Heart left ventricle (tissue), 16 donors: ENCODE measurements around the gene ACE2. TPM values are rescaled to one million over a fixed set of nuclear protein-coding genes. Genes with fewer than 3 reads are reported as not detected.

Source experiments
- ATAC-seq, 4 donors: fragments of 200-7000 bp; cut with Tn5 transposase; one replicate each; pipeline ENCODE4 v1.9.1; 2020 to 2022; ENCODE audit warnings: moderate library complexity in 4 of 4, mild to moderate bottlenecking in 3 of 4, moderate number of reproducible peaks in 1 of 4
- DNase-seq, 5 donors: peaks; one replicate each; pipeline ENCODE4 v3.0.0-alpha.2; 2020
- H3K27ac ChIP-seq, 12 donors: fragments of 200-600 bp; sonication (generic) in 4 of 12; one replicate each; pipeline versions ENCODE4 v1.5.0 to v1.8.0; 2016 to 2022; ENCODE audit warnings: mild to moderate bottlenecking in 2 of 12
- H3K27me3 ChIP-seq, 9 donors: fragments of 200-600 bp; sonication (generic) in 2 of 9; one replicate each; pipeline versions ENCODE4 v1.5.1 to v1.8.0; 2016 to 2022; ENCODE audit warnings: mild to moderate bottlenecking in 3 of 9
- H3K36me3 ChIP-seq, 9 donors: fragments of 200-600 bp; sonication (generic) in 2 of 9; one replicate each; pipeline versions ENCODE4 v1.5.0 to v1.8.0; 2018 to 2022; ENCODE audit warnings: mild to moderate bottlenecking in 2 of 9
- H3K4me1 ChIP-seq, 12 donors: fragments of 200-600 bp; sonication (generic) in 4 of 12; one replicate each; pipeline versions ENCODE4 v1.5.0 to v1.8.0; 2016 to 2022; ENCODE audit warnings: mild to moderate bottlenecking in 3 of 12
- H3K4me3 ChIP-seq, 12 donors: fragments of 200-600 bp; sonication (generic) in 4 of 12; one replicate each; pipeline versions ENCODE4 v1.5.0 to v1.8.0; 2017 to 2022; ENCODE audit warnings: mild to moderate bottlenecking in 9 of 12, moderate library complexity in 4 of 12
- H3K9me3 ChIP-seq, 12 donors: fragments of 200-600 bp; sonication (generic) in 4 of 12; one replicate each; pipeline versions ENCODE4 v1.5.0 to v1.8.0; 2016 to 2022; ENCODE audit warnings: mild to moderate bottlenecking in 1 of 12
- POLR2A ChIP-seq, 2 donors: fragments of 450-650 bp; IDR thresholded peaks; one replicate each; pipeline ENCODE4 v1.6.1; 2017; ENCODE audit warnings: antibody characterized with exemption in 2 of 2, mild to moderate bottlenecking in 2 of 2, moderate library complexity in 2 of 2
- WGBS, 4 donors: extraction: QIAGEN DNeasy Blood & Tissue Kit in 2 of 4; methylation state at CpG; one replicate each; pipeline versions ENCODE4 v1.1.5 to v1.1.7; 2013 to 2018; 5-methylcytosine and 5-hydroxymethylcytosine counted together
- intact Hi-C, 10 donors: fragments of 100-400 bp; cut with DNase I; formaldehyde crosslinking; loops; one replicate each; pipeline versions ENCODE4 v1.11.1 to v1.14.2; 2022
- polyA plus RNA-seq, 2 donors: library from polyadenylated mRNA; stranded (reverse); fragments of 200-250 nt; gene quantifications; one replicate each; pipeline ENCODE4 v1.2.3, GENCODE V29; 2013
- total RNA-seq, 9 donors: library from RNA; depleted of rRNA in 2 of 9; stranded (reverse); fragments of >200 nt in 2 of 9; fragmentation: NEBNext Ultra II Directional in 3 of 9; extraction: Animal tissue kit (Norgen Biotek cat#: 25700) in 3 of 9; gene quantifications; one replicate each; pipeline versions ENCODE4 v1.1.0 to v1.2.4, GENCODE V29; 2016 to 2023
- TF ChIP-seq, protein P1 (sequence below), 12 donors: fragments of 200-600 bp; sonication (generic) in 4 of 12; IDR thresholded peaks; one replicate each; pipeline versions ENCODE4 v1.5.0 to v1.8.0; 2018 to 2022; ENCODE audit warnings: antibody characterized with exemption in 12 of 12, mild to moderate bottlenecking in 5 of 12
- donor health status: ischemic (EF 13 %, LVEDD 7.1; RV severe dilation, severe dysfunction).
- donor health status: healthy with polysubstance abuse.
- donor health status: DM: no; HTN: yes; CAD: no.
- donor health status: DM: no; HTN: no; CAD: no.
- donor health status: ischemic (EF 25% LVEDD 6.9; RV normal size, moderate dysfunction).
- donor health status: ischemic (EF 25% LVEDD 5.7; RV mildly dilated, moderate dysfunction).
- donor health status: healthy.
- donor health status: DM: yes; HTN: yes; CAD: no.
- donor health status: ischemic (EF 35%, LVEDD 5.7; RV mildly dilated, moderate dysfunction).
- donor health status: nonischemic (EF 11% LVEDD 7.7; RV severe dilation, severe dysfunction).
- donor health status: DM: yes; HTN: yes; CAD: no.
- donor health status: PGD.
- donor health status: ischemic (EF 29% LVEDD 5.4; RV normal size, mild dysfunction).
- donor health status: nonischemic (EF 23%, LVEDD 6.1; RV moderate dilation, normal function).

ACE2 gene
- total and polyA plus RNA-seq, 11 donors, result 5.0 to 59.4 (median 19.9) TPM

DNA sequence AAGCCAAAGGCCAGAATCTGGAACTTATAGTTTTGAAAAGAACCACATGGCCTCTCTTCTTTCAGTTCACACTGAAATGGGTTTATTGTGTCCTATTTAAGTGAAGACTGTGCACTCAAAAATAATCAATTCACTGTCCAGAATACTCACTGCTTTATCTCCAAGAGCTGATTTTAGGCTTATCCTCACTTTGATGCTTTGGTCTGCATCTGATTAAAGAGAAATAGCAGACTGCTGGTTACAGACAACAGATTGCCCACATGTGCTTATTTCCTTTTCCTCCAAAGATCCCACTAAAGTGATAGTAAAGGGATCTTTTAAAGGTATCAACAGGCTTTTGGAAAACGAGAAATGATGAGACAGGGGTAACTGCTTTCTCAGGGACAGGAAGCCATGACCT is 30.6 kb downstream of the ACE2 start:
- Histone ChIP-seq H3K27me3 (peaks cover 0 to 80% (median 0%) of the 10 kb centered on the region in 9 donors), H3K27ac (no peak overlapping the region), H3K9me3 (no peaks in the 10 kb centered on the region), H3K36me3 (peaks cover 0 to 40% (median 0%) of the 10 kb centered on the region in 9 donors), H3K4me3 (no peak overlapping the region), H3K4me1 (peaks cover 0 to 7% (median 0%) of the 10 kb centered on the region in 12 donors)
- 17 to 34% (median 31%) methylated on average over 1 of the region's 1 CpG for WGBS, 4 donors
- ATAC-seq, result no peak
- no peak for DNase-seq
- no peak for TF ChIP-seq POLR2A (IDR thresholded peaks at IDR 0.05)
- TF ChIP-seq, protein P1, sequence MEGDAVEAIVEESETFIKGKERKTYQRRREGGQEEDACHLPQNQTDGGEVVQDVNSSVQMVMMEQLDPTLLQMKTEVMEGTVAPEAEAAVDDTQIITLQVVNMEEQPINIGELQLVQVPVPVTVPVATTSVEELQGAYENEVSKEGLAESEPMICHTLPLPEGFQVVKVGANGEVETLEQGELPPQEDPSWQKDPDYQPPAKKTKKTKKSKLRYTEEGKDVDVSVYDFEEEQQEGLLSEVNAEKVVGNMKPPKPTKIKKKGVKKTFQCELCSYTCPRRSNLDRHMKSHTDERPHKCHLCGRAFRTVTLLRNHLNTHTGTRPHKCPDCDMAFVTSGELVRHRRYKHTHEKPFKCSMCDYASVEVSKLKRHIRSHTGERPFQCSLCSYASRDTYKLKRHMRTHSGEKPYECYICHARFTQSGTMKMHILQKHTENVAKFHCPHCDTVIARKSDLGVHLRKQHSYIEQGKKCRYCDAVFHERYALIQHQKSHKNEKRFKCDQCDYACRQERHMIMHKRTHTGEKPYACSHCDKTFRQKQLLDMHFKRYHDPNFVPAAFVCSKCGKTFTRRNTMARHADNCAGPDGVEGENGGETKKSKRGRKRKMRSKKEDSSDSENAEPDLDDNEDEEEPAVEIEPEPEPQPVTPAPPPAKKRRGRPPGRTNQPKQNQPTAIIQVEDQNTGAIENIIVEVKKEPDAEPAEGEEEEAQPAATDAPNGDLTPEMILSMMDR (IDR thresholded peaks at IDR 0.05), result no peak
- intact Hi-C loops, result loop anchor here in 1 of 10 donors (10.0 kb wide), 1 partner anchor 225 kb away; no protein-coding TSS in a partner anchor

GRCh38 chrX:15567886-15568616 is 32.7 kb downstream of the ACE2 start:
- no peak for DNase-seq
- peaks cover 0 to 10% (median 0%) of the 10 kb centered on the region in 12 donors for H3K4me1 ChIP-seq
- intact Hi-C loops, result loop anchor here in 8 of 10 donors (5.0 to 10.0 kb wide), 6 partner anchors 71 to 223 kb away; partner anchors contain the start of gene PIR (in 3 of the 8)
- H3K36me3 ChIP-seq, result peaks cover 0 to 33% (median 0%) of the 10 kb centered on the region in 9 donors
- H3K27ac ChIP-seq, result no peak overlapping the region
- no peaks in the 10 kb centered on the region for H3K9me3 ChIP-seq
- H3K27me3 ChIP-seq, result peaks cover 0 to 73% (median 0%) of the 10 kb centered on the region in 9 donors
- no peak for TF ChIP-seq POLR2A (IDR thresholded peaks at IDR 0.05)
- TF ChIP-seq, protein P1 (IDR thresholded peaks at IDR 0.05), result peak in 3 of 12 donors; percentile 9 to 27 (median 16)
- 52 to 78% (median 66%) methylated on average over 7 of the region's 7 CpGs for WGBS, 4 donors
- no peak for ATAC-seq
- no peak overlapping the region for H3K4me3 ChIP-seq

GRCh38 chrX:15567267-15567666 is 33.5 kb downstream of the ACE2 start:
- Histone ChIP-seq H3K27me3 (peaks cover 0 to 74% (median 0%) of the 10 kb centered on the region in 9 donors), H3K36me3 (peaks cover 0 to 26% (median 0%) of the 10 kb centered on the region in 9 donors), H3K27ac (no peak overlapping the region), H3K4me1 (peaks cover 0 to 10% (median 0%) of the 10 kb centered on the region in 12 donors), H3K9me3 (no peaks in the 10 kb centered on the region), H3K4me3 (no peak overlapping the region)
- TF ChIP-seq POLR2A (IDR thresholded peaks at IDR 0.05), result no peak
- TF ChIP-seq, protein P1 (IDR thresholded peaks at IDR 0.05), result no peak
- no peak for ATAC-seq
- WGBS, 4 donors, result 61 to 84% (median 76%) methylated on average over 1 of the region's 1 CpG
- DNase-seq, result no peak
- intact Hi-C loops, result loop anchor here in 8 of 10 donors (5.0 to 10.0 kb wide), 6 partner anchors 70 to 222 kb away; partner anchors contain the start of gene PIR (in 3 of the 8)

DNA sequence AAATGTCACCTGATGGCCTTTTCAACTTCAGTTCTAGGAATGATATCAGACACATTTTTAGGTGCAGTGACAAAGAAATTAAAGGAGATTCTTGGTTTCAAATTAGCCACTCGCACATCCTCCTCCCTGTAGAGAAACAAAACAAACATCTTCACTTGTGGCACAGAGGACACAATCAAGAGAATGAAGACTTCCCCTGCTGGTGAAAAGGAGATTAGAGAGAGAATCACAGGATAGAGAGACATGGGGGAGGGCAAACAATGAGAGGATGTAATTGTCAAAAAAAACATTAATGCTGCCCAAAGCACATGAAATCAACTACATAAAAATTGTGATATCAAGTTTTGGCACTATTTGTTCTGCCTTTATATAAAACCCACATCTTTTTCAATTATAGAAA is 34.5 kb downstream of the ACE2 start:
- no peak overlapping the region for H3K4me3 ChIP-seq
- peaks cover 0 to 10% (median 0%) of the 10 kb centered on the region in 12 donors for H3K4me1 ChIP-seq
- intact Hi-C loops, result loop anchor here in 8 of 10 donors (5.0 to 10.0 kb wide), 6 partner anchors 69 to 221 kb away; partner anchors contain the start of gene PIR (in 3 of the 8)
- H3K27ac ChIP-seq, result no peak overlapping the region
- 48 to 72% (median 62%) methylated on average over 1 of the region's 1 CpG for WGBS, 4 donors
- H3K27me3 ChIP-seq, result peaks cover 0 to 70% (median 0%) of the 10 kb centered on the region in 9 donors
- ATAC-seq (no peak), DNase-seq (no peak)
- H3K36me3 ChIP-seq, result peaks cover 0 to 20% (median 0%) of the 10 kb centered on the region in 9 donors
- TF ChIP-seq, protein P1 (IDR thresholded peaks at IDR 0.05), result no peak
- no peak for TF ChIP-seq POLR2A (IDR thresholded peaks at IDR 0.05)
- no peaks in the 10 kb centered on the region for H3K9me3 ChIP-seq
